HepG2 (cell line): Measurements from ENCODE around the gene SIX4. TPM values are rescaled to one million over a fixed set of nuclear protein-coding genes. Genes with fewer than 3 reads are reported as not detected.
A peak's percentile ranks its signal among the peaks of the same experiment; 100 is the strongest.

Experiments used
- HOXA9 ChIP-seq: sonication (generic); formaldehyde crosslinking; IDR thresholded peaks from 2 replicates; pipeline ENCODE4 v1.8.1; 2022; ENCODE audit warnings: missing genetic modification reagents, mild to moderate bottlenecking, moderate library complexity, borderline replicate concordance
- MTF1 ChIP-seq: sonication (generic); formaldehyde crosslinking; IDR thresholded peaks from 2 replicates; pipeline ENCODE4 v1.5.0; 2020; ENCODE audit warnings: missing genetic modification reagents
- NAIF1 ChIP-seq: sonication (generic); formaldehyde crosslinking; IDR thresholded peaks from 2 replicates; pipeline ENCODE4 v1.5.0; 2020; ENCODE audit warnings: mild to moderate bottlenecking, missing genetic modification reagents, borderline replicate concordance
- NR2F2 ChIP-seq: IDR thresholded peaks from 2 replicates; pipeline ENCODE4 v1.6.1; 2012; ENCODE audit warnings: low read depth, inconsistent platforms, borderline replicate concordance
- REPIN1 ChIP-seq: sonication (generic); formaldehyde crosslinking; IDR thresholded peaks from 2 replicates; pipeline ENCODE4 v1.8.0; 2022; ENCODE audit warnings: missing genetic modification reagents, low read depth, mild to moderate bottlenecking, borderline replicate concordance
- SALL1 ChIP-seq: sonication (generic); formaldehyde crosslinking; IDR thresholded peaks from 2 replicates; pipeline ENCODE4 v1.8.0; 2022; ENCODE audit warnings: mild to moderate bottlenecking, missing genetic modification reagents
- SETDB1 ChIP-seq: sonication (generic); formaldehyde crosslinking; IDR thresholded peaks from 2 replicates; pipeline ENCODE4 v1.5.1; 2020; ENCODE audit warnings: missing genetic modification reagents, mild to moderate bottlenecking, borderline replicate concordance
- SRF ChIP-seq: IDR thresholded peaks from 2 replicates; pipeline ENCODE4 v1.6.1; 2011; ENCODE audit warnings: mild to moderate bottlenecking, low read depth, low read length, moderate library complexity
- ZNF101 ChIP-seq: sonication (generic); formaldehyde crosslinking; IDR thresholded peaks from 2 replicates; pipeline ENCODE4 v1.4.0; 2020; ENCODE audit warnings: mild to moderate bottlenecking, low read depth, missing genetic modification reagents, borderline replicate concordance
- ZNF333 ChIP-seq: sonication (generic); formaldehyde crosslinking; IDR thresholded peaks from 2 replicates; pipeline ENCODE4 v1.4.0; 2020; ENCODE audit warnings: mild to moderate bottlenecking, missing genetic modification reagents, borderline replicate concordance
- polyA plus RNA-seq, 8 experiments: library from polyadenylated mRNA; depleted of rRNA in 3 of 8; stranded (reverse) in 7 of 8; unstranded in 1 of 8; fragments of >200 nt; fragmentation: Illumina TruSeq in 4 of 8; extraction: Trizol in 4 of 8; gene quantifications; 2 replicates each; pipeline versions ENCODE4 v1.2.1 to v1.2.3, GENCODE V29; 2011 to 2016; ENCODE audit warnings: low read depth in 4 of 8, missing spikeins in 1 of 8, mixed read lengths in 1 of 8; ENCODE audit not compliant: insufficient read depth in 1 of 8
- total RNA-seq, 5 experiments: library from RNA; depleted of rRNA; stranded (reverse); fragments of >200 nt; fragmentation: Illumina TruSeq; extraction: Trizol; gene quantifications; 2 replicates each; pipeline ENCODE4 v1.2.3, GENCODE V29; 2016; ENCODE audit warnings: low read depth in 1 of 5
- TF ChIP-seq, protein P1 (sequence below): IDR thresholded peaks from 2 replicates; pipeline ENCODE4 v1.6.1; 2016; ENCODE audit warnings: missing genetic modification reagents, missing compliant biosample characterization
- TF ChIP-seq, protein P2 (sequence below): sonication (generic); formaldehyde crosslinking; IDR thresholded peaks from 2 replicates; pipeline ENCODE4 v1.4.0; 2020; ENCODE audit warnings: missing genetic modification reagents
- TF ChIP-seq, protein P3 (sequence below): sonication (generic); formaldehyde crosslinking; IDR thresholded peaks from 2 replicates; pipeline ENCODE4 v1.5.0; 2020; ENCODE audit warnings: missing genetic modification reagents
- TF ChIP-seq, protein P4 (sequence below): IDR thresholded peaks from 2 replicates; pipeline ENCODE4 v1.6.1; 2016
- TF ChIP-seq, protein P5 (sequence below): sonication (generic); formaldehyde crosslinking; IDR thresholded peaks from 2 replicates; pipeline ENCODE4 v1.8.1; 2023; ENCODE audit warnings: mild to moderate bottlenecking, missing genetic modification reagents
- TF ChIP-seq, protein P6 (sequence below): sonication (generic); formaldehyde crosslinking; IDR thresholded peaks from 2 replicates; pipeline ENCODE4 v1.8.1; 2023; ENCODE audit warnings: mild to moderate bottlenecking, moderate library complexity, missing genetic modification reagents
- TF ChIP-seq, protein P7 (sequence below): sonication (generic); formaldehyde crosslinking; IDR thresholded peaks from 2 replicates; pipeline ENCODE4 v1.4.0; 2020; ENCODE audit warnings: missing genetic modification reagents

The SIX4 gene
- total and polyA plus RNA-seq, 2 of the 13 experiments (the other 11 are each of a cell fraction or from before 2014, with no cell fraction given): 5.0 to 6.0 TPM

DNA sequence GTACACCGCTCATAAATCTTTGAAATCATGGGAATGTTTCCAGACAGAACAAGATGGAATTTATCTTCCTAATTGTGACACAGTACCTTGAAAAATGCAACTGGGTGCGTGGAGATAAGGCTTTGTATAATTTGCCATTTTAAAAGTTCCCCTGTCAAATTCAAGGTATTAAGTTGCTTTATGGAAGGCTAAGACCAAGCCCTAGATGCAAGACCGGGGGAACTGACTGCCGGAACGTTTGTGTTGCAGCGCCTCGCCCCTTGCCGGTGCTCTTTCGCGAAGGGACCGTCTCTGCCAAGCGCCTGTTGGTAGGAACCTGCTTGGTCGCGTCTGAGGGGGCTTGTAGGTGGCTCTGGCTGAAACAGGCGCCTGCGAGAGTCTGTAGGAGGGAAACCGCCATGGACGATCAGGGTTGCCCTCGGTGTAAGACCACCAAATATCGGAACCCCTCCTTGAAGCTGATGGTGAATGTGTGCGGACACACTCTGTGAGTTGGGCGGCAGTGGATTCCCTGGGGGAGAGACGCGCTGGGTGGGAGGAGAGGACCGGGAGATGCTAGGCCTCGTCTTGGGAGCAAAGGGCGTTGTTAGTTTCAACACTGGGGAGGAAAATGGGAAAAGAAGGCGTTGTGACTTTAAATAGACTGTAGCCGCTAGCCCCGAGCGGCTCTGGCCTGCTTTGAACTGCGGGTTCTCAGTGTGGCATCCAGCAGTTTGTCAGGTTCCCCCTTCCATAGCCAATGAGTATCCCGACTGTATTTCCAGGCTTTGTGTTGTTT is 10.5 kb upstream of the SIX4 start, which contains the start of gene MNAT1 (continued):
- TF ChIP-seq HOXA9 (CRISPR knock-in tag) (peak; percentile 53; the same call in 1 of the 2 replicates), SRF (peak; percentile 61; the same call in 1 of the 2 replicates), NAIF1 (0 out of 2 replicates have a peak, but pooled peaks have one; percentile 44), MTF1 (CRISPR knock-in tag) (no peak), REPIN1 (CRISPR knock-in tag) (peak; percentile 90; the same call in 1 of the 2 replicates), SETDB1 (CRISPR knock-in tag) (no peak), SALL1 (CRISPR knock-in tag) (peak; percentile 94), ZNF333 (CRISPR knock-in tag) (peak; percentile 62; the same call in 1 of the 2 replicates), ZNF101 (CRISPR knock-in tag) (peak; percentile 63; the same call in 1 of the 2 replicates), NR2F2 (no peak)
- TF ChIP-seq, protein P1, sequence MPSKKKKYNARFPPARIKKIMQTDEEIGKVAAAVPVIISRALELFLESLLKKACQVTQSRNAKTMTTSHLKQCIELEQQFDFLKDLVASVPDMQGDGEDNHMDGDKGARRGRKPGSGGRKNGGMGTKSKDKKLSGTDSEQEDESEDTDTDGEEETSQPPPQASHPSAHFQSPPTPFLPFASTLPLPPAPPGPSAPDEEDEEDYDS (CRISPR knock-in tag): peak; percentile 68; the same call in 1 of the 2 replicates
- TF ChIP-seq, protein P2, sequence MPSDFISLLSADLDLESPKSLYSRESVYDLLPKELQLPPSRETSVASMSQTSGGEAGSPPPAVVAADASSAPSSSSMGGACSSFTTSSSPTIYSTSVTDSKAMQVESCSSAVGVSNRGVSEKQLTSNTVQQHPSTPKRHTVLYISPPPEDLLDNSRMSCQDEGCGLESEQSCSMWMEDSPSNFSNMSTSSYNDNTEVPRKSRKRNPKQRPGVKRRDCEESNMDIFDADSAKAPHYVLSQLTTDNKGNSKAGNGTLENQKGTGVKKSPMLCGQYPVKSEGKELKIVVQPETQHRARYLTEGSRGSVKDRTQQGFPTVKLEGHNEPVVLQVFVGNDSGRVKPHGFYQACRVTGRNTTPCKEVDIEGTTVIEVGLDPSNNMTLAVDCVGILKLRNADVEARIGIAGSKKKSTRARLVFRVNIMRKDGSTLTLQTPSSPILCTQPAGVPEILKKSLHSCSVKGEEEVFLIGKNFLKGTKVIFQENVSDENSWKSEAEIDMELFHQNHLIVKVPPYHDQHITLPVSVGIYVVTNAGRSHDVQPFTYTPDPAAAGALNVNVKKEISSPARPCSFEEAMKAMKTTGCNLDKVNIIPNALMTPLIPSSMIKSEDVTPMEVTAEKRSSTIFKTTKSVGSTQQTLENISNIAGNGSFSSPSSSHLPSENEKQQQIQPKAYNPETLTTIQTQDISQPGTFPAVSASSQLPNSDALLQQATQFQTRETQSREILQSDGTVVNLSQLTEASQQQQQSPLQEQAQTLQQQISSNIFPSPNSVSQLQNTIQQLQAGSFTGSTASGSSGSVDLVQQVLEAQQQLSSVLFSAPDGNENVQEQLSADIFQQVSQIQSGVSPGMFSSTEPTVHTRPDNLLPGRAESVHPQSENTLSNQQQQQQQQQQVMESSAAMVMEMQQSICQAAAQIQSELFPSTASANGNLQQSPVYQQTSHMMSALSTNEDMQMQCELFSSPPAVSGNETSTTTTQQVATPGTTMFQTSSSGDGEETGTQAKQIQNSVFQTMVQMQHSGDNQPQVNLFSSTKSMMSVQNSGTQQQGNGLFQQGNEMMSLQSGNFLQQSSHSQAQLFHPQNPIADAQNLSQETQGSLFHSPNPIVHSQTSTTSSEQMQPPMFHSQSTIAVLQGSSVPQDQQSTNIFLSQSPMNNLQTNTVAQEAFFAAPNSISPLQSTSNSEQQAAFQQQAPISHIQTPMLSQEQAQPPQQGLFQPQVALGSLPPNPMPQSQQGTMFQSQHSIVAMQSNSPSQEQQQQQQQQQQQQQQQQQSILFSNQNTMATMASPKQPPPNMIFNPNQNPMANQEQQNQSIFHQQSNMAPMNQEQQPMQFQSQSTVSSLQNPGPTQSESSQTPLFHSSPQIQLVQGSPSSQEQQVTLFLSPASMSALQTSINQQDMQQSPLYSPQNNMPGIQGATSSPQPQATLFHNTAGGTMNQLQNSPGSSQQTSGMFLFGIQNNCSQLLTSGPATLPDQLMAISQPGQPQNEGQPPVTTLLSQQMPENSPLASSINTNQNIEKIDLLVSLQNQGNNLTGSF: peak; percentile 84; the same call in 1 of the 2 replicates
- TF ChIP-seq, protein P3, sequence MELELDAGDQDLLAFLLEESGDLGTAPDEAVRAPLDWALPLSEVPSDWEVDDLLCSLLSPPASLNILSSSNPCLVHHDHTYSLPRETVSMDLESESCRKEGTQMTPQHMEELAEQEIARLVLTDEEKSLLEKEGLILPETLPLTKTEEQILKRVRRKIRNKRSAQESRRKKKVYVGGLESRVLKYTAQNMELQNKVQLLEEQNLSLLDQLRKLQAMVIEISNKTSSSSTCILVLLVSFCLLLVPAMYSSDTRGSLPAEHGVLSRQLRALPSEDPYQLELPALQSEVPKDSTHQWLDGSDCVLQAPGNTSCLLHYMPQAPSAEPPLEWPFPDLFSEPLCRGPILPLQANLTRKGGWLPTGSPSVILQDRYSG (CRISPR knock-in tag): no peak
- TF ChIP-seq, protein P4, sequence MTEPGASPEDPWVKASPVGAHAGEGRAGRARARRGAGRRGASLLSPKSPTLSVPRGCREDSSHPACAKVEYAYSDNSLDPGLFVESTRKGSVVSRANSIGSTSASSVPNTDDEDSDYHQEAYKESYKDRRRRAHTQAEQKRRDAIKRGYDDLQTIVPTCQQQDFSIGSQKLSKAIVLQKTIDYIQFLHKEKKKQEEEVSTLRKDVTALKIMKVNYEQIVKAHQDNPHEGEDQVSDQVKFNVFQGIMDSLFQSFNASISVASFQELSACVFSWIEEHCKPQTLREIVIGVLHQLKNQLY (CRISPR knock-in tag): peak; percentile 48; the same call in 1 of the 2 replicates
- TF ChIP-seq, protein P5, sequence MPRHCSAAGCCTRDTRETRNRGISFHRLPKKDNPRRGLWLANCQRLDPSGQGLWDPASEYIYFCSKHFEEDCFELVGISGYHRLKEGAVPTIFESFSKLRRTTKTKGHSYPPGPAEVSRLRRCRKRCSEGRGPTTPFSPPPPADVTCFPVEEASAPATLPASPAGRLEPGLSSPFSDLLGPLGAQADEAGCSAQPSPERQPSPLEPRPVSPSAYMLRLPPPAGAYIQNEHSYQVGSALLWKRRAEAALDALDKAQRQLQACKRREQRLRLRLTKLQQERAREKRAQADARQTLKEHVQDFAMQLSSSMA (CRISPR knock-in tag): peak; percentile 63
- TF ChIP-seq, protein P6, sequence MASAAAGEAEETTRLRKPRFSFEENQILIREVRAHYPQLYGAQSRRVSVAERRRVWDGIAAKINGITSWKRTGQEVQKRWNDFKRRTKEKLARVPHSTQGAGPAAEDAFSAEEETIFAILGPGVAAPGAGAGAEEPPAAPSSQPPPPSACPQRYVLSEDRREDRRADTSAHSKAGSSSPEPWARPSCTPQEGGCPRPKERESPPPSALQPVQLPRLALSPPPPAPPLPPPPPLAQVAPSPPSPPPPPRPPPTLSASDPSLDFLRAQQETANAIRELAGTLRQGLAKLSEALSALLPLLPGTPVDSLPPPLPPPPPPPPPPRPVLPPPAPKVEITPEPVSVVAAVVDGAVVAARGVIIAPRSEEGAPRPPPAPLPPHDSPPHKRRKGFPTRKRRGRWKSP (CRISPR knock-in tag): peak; percentile 84
- TF ChIP-seq, protein P7, sequence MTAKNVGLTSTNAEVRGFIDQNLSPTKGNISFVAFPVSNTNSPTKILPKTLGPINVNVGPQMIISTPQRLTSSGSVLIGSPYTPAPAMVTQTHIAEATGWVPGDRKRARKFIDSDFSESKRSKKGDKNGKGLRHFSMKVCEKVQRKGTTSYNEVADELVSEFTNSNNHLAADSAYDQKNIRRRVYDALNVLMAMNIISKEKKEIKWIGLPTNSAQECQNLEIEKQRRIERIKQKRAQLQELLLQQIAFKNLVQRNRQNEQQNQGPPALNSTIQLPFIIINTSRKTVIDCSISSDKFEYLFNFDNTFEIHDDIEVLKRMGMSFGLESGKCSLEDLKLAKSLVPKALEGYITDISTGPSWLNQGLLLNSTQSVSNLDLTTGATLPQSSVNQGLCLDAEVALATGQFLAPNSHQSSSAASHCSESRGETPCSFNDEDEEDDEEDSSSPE (CRISPR knock-in tag): peak; percentile 47; the same call in 1 of the 2 replicates
